Renal cortical epithelial cell (primary cell): ENCODE measurements around the gene ICOSLG. TPM values are rescaled to one million over a fixed set of nuclear protein-coding genes. Genes with fewer than 3 reads are reported as not detected.
"Not testable (repeated sequence)": the region's sequence is repeated elsewhere in the genome, so short reads cannot be mapped to it uniquely, and the experiment has no call there.

Experiments
- DNase-seq: peaks from one replicate; pipeline ENCODE4 v3.0.0-alpha.2; 2011; ENCODE audit warnings: low read depth
- total RNA-seq: library from RNA; depleted of rRNA; stranded (reverse); fragments of >200 nt; gene quantifications from 2 replicates; pipeline ENCODE4 v1.2.3, GENCODE V29; 2014

Gene ICOSLG, protein sequence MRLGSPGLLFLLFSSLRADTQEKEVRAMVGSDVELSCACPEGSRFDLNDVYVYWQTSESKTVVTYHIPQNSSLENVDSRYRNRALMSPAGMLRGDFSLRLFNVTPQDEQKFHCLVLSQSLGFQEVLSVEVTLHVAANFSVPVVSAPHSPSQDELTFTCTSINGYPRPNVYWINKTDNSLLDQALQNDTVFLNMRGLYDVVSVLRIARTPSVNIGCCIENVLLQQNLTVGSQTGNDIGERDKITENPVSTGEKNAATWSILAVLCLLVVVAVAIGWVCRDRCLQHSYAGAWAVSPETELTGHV
- 0.69 and 0.99 TPM in 2 replicates for total RNA-seq

DNA sequence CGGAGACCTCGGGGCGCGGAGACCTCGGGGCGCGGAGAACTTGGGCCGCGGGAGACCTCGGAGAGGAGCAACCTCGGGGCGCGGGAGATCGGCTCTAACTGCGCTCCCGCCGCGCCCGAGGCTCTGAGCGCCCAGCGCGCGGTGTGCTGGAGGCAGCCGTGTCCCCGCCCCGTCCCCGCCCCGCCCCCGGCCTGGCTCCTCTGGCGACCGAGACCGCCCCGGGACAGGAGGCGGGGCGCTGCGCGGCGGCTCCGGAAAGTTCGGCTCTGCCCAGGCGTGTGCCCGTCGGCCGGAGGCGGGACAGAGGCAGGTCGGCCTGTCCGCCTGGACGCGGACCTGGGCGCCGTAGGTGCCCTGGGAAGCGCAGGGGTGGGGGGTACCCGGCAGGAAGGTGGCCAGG, at the start of gene ICOSLG:
TSS of gene ICOSLG (minus strand) at position 102 of the 400 bp plus-strand sequence. CDS start 126 bp downstream, outside the sequence.
- not testable (repeated sequence) for DNase-seq

DNA sequence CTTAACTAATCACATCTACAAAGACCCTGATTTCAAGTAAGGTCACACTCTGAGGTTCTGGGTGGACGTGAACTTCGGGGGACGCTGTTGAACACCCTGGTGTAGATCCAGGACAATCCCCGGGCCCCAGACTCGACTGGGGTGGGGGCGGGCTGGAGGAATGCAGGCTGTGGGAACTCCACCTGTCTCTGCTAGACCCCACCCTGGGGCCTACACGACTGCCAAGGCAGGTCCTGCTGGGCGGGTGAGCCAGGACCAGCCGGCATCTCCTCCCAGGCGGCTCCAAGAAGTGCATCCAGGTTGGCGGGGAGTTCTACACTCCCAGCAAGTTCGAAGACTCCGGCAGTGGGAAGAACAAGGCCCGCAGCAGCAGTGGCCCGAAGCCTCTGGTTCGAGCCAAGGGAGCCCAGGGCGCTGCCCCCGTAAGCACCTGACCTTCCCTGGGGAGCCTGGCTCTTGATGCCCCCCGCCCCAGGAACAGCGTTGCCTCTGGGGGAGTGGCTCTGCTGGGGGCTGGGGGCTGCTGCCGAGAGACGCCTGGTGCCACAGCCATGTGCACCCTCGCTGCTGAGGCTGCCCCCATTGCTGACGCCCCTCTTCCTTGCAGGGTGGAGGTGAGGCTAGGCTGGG, 48.8 kb upstream of the ICOSLG start:
- DNase-seq: no peak

DNA sequence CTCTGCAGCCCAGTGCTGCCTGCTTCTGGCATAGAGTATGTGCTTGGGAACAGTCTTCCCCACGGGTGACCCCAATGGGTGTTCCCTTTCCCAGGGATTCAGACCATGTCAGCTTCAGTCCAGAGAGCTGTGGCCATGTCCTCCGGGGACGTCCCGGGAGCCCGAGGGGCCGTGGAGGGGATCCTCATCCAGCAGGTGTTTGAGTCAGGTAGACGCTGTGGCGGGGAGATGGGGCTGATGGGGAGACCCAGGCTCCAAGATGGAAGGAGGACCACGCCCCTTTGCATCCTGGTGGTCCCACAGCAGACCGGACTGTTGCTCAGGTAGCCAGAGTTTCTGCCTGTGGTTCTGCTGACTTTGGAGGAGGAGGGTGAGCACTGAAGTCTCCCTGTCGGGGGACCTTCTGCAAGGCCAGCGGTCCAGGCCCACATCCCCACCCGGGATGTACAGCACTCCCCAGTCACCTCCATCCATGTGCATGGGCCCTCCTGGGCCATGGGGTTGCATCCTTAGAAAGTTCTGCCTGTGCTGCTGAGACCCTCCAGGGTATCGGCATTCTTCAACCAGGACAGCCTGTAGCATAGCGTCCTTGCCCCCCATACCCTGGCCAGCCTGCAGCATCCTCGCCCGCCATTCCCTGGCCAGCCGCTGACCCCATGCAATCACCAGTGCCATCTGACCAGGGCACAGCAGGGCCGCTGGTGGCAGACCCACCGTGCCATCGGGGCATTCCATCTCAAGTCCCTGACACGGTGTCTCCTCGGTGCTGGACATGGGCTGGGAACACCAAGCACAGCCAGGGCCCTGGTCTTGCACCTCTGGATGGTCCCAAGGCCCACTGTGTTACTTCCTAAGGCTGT, 47.7 kb upstream of the ICOSLG start:
- DNase-seq: no peak

DNA sequence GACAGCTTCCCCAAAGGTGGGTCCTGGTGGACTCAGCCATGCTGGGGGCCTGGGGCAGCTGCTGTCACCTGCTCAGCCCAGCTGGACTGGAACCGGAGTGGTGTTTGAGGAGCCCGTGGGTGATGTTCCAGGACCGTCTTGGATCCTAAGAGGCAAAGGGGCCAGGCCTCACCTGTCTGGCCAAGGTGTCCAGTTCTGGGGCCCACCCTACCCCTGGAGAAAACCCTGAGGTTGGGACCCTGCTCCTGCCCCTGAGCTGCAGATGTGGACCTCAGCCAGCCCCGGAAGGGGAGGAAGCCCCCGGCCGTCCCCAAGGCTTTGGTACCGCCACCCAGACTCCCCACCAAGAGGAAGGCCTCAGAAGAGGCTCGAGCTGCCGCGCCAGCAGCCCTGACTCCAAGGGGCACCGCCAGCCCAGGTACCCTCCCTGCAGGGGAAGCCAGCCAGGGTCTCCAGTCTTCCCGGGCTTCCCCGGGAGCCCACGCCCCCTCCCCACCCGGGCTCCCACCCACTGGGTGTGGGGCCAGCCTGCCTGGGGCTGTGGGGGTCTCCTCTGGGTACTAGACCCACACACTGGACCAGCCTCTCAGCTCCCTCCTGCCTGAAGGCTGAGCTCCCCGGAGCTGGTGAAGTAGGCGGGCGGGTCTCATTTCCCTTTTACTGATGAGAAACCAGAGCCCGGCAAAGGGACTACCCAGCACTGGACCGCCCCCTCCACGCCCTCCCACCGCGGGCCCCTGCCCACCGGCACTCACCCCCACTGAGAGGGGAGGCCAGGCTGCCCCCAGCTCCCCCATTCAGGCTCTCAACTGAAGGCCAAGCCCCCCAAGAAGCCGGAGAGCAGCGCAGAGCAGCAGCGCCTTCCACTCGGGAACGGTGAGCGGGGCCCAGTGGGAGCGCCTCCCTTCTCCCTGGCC, 46.2 kb upstream of the ICOSLG start:
- no peak for DNase-seq

DNA sequence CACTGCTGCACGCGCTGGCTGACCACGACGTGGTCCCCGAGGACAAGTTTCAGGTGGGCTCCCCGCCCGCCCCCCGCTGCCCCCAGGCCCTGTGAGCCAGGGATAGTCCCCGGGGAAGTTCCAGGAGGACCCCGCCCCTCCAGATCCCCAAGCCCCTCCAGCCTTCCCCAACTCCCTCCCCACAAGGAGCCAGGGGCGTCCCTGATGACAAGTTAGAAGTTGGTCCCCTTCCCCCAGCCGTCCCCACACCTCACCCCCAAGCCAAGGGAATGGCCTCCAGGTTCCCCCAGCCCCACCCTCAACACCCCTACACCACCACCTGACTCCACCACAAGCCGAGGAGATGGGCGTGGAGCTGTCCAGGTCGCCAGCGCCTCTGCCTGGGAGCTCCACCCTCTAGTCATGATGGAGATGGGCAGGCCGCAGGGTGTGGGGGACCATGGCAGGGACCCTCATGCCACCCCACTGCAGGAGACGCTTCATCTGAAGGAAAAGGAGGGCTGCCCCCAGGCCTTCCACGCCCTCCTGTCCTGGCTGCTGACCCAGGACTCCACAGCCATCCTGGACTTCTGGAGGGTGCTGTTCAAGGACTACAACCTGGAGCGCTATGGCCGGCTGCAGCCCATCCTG, 45.5 kb upstream of the ICOSLG start:
- no peak for DNase-seq

DNA sequence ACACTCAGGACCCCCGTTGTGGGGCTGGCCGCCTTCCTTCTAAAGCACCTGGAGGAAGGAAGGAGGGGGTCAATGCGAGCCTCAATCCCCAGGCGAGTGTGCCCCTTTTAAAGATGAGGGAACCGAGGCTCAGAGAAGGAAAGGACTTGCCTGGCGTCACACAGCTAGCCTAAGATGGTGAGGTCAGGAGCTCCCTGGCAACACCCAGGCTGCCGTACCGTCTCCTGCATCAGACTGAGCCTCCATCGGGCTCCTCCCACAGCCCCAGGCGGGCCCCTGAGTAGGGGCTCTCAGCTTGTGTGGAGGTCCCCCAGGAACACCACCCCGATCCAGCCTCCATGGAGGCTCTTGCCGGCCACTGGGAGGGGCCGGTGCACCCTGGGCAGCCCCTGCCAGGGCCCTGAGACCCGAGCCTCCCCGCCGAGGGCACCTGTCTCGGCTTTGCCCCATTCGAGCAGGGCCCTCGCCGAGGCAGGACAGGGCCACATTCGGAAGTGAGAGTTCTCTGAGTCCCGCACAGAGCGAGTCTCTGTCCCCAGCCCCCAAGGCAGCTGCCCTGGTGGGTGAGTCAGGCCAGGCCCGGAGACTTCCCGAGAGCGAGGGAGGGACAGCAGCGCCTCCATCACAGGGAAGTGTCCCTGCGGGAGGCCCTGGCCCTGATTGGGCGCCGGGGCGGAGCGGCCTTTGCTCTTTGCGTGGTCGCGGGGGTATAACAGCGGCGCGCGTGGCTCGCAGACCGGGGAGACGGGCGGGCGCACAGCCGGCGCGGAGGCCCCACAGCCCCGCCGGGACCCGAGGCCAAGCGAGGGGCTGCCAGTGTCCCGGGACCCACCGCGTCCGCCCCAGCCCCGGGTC, 44.6 kb upstream of the ICOSLG start, which contains the start of gene AIRE:
TSS of gene AIRE (plus strand) at position 739 of the 855 bp plus-strand sequence. CDS start 131 bp downstream, outside the sequence.
- no peak for DNase-seq

DNA sequence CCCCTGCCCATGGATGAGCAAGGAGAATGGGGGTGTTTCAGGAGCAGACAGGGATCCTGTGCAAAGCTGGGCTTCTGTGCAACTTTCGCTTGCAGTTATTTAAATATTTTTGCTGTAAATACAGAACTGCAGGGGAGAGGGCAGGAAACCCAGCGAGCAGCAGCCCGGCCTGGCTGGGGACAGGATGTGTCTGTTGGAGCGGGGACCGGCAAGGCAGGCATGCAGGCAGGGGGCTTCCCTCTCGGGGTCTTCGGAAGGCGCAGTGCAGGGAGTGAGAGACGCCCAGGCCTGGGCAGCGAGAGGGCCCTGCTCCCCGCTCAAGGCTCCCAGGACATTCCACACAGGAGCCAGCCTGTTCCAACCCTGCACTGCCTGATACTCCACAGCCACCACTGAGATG, 43.2 kb upstream of the ICOSLG start:
- no peak for DNase-seq

DNA sequence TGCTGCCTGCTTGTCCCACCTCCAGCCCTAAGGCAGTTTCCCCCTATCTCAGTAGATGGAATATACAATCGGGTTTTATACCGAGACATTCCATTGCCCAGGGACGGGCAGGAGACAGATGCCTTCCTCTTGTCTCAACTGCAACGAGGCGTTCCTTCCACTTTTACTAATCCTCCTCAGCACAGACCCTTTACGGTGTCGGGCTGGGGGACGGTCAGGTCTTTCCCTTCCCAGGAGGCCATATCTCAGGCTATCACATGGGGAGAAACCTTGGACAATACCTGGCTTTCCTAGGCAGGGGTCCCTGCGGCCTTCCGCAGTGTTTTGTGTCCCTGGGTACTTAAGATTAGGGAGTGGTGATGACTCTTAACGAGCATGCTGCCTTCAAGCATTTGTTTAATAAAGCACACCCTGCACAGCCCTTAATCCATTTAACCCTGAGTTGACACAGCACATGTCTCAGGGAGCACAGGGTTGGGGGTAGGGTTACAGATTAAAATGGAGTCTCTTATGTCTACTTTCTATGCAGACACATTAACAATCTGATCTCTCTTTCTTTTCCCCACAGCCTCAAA, 42.6 kb upstream of the ICOSLG start:
- DNase-seq: not testable (repeated sequence)

DNA sequence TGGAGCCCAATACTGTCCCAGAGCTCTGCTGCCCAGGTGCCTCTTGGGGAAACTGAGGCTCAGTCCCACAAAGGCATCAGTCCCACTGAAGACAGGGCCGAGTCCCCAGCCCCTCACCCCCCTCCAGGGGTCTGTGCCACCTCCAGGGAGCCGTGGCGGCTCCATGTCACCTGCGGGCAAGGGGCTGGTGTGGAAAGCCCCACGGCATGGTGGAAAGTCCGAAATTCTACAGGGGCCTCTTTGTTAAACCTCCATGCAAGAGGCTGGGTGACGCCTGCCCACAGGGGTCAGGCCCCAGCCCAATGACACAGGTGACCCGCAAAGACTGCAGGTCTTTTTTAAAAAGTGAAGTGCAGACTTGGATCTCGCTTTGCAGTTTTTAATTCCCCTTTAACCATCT, 41.6 kb upstream of the ICOSLG start:
- no peak for DNase-seq

DNA sequence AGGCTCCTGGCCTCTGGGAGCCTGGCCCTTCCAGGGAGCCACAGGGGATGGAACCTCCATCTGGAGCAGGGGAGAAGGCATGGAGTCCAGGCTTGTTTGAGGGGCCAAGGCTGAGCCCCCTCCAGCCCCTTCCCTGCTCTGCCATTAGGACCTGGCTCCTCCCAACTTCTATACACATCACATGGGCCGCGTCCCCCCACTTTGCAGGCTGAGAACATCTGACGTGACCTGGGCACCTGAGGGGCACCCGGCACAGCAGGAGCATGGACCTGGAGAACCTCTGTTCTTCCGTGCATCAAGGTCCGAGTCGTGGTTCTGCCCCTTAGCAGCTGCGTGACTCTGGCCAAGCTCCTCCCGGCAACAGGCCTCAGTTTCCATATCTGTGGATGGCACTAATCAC, 41.1 kb upstream of the ICOSLG start:
- DNase-seq: no peak

DNA sequence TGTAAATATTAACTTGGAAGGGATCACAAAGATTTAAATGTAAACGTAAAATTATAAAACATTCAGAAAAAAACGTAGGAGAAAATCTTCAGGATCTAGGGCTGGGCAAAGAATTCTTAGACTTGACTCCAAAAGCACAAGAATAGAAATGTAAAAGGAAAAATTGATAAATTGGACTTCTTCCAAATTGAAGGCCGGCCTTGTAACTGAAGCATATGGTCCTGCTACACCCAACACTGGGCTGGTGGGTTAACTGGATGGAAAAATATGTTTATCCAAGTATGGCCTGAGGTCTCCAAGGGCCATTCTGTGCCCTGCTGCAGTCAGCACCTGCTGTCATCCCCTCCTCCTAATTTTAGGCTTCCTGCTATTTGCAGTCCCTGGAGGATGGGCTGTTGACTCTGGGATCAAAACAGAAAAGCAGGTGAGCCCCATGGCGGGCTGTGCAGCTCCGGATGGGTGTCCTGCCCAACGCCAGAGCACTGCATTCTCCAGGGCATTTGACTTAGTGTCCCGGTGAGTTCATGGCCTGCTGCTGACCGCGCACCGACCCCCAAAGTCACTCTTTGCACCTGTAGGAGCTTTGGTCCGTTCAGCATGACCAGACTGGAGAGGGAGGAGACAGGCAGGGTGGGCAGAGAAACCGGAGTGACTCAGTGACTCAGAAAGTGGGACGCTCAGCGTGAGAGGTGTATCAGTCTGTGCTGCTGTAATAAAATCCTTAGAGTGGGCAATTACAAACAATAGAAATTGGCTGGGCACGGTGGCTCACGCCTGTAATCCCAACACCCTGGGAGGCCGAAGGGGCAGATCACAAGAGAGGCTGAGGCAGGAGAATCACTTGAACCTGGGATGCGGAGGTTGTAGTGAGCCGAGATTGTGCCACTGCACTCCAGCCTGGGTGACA, 38.9 kb upstream of the ICOSLG start:
- no peak for DNase-seq

DNA sequence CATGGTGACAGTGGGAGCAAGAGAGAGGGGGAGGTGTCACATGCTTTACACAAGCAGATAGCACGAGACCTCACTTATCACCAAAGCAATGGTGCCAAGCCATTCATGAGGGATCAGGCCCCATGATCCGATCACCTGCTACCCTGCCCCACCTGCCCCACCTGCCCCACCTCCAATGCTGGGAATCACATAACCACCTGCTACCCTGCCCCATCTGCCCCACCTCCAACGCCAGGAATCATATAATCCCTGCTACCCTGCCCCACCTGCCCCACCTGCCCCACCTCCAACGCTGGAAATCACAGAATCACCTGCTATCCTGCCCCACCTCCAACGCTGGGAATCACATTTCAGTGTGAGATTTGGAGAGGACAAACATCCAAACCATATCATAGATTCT, 34.3 kb upstream of the ICOSLG start:
- DNase-seq: no peak

DNA sequence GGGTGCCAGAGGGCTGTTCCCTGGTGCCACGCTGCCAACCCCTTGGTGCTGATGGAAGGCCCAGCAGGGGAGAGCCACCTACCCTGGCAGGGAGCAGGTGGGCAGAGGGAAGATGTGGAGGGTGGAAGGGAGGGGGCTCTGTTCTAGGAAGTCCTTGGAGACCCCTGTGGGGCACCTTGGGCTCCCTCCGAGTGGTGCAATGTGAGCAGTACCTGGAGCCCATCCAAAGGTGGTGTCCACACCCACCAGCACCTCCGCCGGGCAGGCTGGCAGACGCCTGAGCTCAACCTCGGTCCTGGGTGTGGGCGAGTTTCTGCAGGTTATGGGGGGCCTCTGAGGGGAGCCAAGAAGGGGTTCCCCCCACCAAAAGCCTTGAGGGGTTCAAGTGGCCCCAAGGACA, 32.3 kb upstream of the ICOSLG start:
- no peak for DNase-seq

DNA sequence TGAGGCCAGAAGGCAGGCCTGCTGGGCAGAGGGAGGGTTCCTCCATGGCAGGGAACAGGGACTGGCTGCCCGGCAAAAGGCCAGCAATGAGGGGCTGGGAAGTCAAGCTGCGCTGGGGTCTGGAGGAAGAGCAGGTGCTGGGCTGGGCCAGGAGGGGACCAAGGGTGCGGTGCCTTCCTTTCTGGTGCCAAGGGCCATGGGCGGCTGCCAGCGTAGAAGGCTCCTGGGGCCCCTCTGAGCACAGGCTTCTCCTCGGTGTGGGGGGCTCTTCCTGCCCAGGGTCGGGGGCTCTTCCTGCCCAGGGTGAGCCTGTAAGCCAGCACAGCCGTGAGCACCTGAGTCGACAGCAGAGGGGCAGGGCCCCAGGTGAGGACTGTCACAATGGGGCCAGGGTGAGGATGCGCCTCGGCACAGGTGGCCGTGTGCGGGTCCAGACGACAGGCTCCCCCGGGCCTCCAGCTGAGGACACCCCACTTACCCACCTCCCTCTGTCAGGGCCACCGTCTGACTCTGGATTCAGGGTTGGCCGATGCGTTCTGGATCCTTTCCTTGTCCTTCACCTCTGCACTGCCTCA, 31.6 kb upstream of the ICOSLG start:
- DNase-seq: no peak

DNA sequence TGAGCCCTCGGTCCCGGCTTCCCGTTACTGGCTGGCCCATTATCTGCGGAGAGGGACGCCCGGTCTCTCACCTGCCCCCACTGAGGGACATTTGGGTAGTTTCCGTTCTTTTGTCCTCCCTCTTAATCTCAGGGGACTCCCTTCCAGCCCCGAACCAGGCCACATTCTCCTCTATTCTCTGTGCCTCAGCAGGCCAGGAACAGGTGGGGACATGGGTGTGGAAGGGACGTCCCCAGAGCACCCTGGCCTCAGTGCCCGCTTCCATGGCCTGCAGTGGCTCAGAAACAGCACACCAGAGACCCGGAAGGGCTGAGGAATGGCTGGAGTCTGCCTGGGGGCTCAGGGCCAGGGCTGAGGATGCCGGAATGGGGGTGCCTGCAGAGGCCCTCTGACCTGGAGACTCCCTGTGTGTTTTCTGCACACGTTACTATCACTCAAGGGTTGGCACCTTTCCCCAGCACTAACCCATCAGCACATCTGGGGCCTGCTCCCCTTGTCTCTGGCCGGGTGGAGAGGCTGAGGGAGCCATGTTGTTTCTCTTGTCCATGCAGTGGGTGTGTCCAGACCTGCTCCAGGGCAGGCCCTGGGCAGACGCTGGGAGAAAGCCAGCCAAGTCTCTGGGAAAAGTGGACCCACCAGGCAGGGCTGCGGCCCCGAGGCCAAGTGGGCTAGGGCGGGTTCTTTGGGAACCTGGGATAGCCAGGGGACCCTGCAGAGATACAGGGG, 31.0 kb upstream of the ICOSLG start:
- DNase-seq: no peak

DNA sequence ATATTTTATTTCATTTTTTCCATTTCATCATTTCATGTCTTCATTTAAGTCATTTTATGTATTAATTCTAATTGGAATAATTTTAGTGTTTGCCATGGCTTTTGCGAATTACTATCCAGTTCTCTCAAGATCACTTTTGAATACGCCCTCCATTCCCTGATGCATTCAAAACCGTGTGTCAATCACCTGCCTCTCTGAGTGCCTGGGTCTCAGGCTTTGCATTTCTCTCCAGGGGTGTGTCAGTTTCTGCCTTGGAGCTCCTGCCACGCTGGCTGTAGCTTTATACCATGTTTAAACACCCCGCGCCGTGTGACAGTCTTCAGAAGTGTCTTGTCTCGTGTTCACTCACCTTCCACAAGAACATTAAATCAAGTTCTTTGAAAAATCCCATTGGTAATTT, 28.3 kb upstream of the ICOSLG start:
- DNase-seq: no peak

DNA sequence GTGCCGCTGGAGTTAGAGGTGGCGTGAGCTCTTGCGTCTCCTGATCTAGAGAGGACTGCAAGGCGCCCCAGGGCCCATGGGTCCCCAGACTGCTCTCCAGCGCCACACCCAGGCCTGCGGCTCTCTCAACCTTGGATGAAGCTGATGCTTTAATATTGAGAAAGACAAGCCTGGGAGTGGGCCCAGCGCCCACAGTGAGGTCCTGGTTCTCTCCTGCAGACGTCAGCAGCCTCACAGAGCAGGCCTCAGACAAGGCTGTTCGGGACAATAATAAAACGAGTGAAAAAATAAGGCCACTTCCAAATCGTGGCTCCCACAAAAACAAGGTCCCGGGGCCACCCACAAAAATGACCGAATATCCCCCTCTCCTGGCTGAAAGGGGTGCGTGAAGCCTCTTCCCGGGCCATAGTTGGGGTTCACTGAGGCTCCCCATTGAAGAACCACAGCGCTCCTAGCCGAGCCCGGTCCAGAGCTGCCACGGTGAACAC, 27.0 kb upstream of the ICOSLG start:
- no peak for DNase-seq
